Ectodermal cell (in vitro differentiated cells): ENCODE measurements around the gene MAN1A1.

ENCODE experiments used
- H3K27ac ChIP-seq: 2 replicates; pipeline ENCODE4 v1.7.0; 2013; ENCODE audit warnings: mild to moderate bottlenecking, low read depth, low read length; ENCODE audit not compliant: insufficient read depth, poor library complexity, severe bottlenecking
- H3K27me3 ChIP-seq: 2 replicates; pipeline ENCODE4 v1.7.0; 2013; ENCODE audit warnings: mild to moderate bottlenecking, low read length; ENCODE audit not compliant: insufficient read depth, control insufficient read depth, poor library complexity, severe bottlenecking
- H3K36me3 ChIP-seq: one replicate; pipeline ENCODE4 v1.7.0; 2013; ENCODE audit warnings: low read length; ENCODE audit not compliant: control insufficient read depth, insufficient read depth
- H3K4me1 ChIP-seq: one replicate; pipeline ENCODE4 v1.7.0; 2013; ENCODE audit warnings: low read length; ENCODE audit not compliant: control insufficient read depth, insufficient read depth
- H3K4me3 ChIP-seq: 2 replicates; pipeline ENCODE4 v1.7.0; 2013; ENCODE audit warnings: low read depth, low read length, control low read depth; ENCODE audit not compliant: insufficient read depth
- H3K9me3 ChIP-seq: 2 replicates; pipeline ENCODE4 v1.7.0; 2013; ENCODE audit warnings: mild to moderate bottlenecking, low read length, moderate library complexity; ENCODE audit not compliant: control insufficient read depth
- WGBS, 2 experiments: methylation state at CpG; one replicate each; pipeline ENCODE4 v1.1.7; 2013; ENCODE audit warnings: missing lambda C conversion rate in 2 of 2; 5-methylcytosine and 5-hydroxymethylcytosine counted together

MAN1A1 gene

GRCh38 chr6:119337762-119338161 lies 11.8 kb downstream of the MAN1A1 start:
- Histone ChIP-seq H3K9me3 (no peaks in the 10 kb centered on the region), H3K27ac (no peak overlapping the region), H3K27me3 (no peaks in the 10 kb centered on the region), H3K4me3 (no peak overlapping the region), H3K4me1 (peaks cover 2% of the 10 kb centered on the region), H3K36me3 (no peaks in the 10 kb centered on the region)
- WGBS, 2 experiments = 78% methylated on average over 1 of the region's 1 CpG; no CpG with 5 or more reads in 1 of the 2 experiments

GRCh38 chr6:119337252-119337651 lies 12.3 kb downstream of the MAN1A1 start:
- no peaks in the 10 kb centered on the region for H3K27me3 ChIP-seq
- H3K27ac ChIP-seq = no peak overlapping the region
- H3K4me1 ChIP-seq = peaks cover 2% of the 10 kb centered on the region
- no peak overlapping the region for H3K4me3 ChIP-seq
- H3K36me3 ChIP-seq = no peaks in the 10 kb centered on the region
- no peaks in the 10 kb centered on the region for H3K9me3 ChIP-seq
- 91 to 95% methylated on average over 5 of the region's 5 CpGs for WGBS, 2 experiments

- no peaks in the 10 kb centered on the region for H3K27me3 ChIP-seq
- WGBS, 2 experiments = 93 to 100% methylated on average over 1 of the region's 1 CpG
- H3K36me3 ChIP-seq = no peaks in the 10 kb centered on the region
- no peaks in the 10 kb centered on the region for H3K9me3 ChIP-seq
- H3K4me1 ChIP-seq = no peaks in the 10 kb centered on the region
- H3K27ac ChIP-seq = no peak overlapping the region
- no peak overlapping the region for H3K4me3 ChIP-seq
Measured at GRCh38 chr6:119334535-119335264, 14.9 kb downstream of the MAN1A1 start.

- Histone ChIP-seq H3K4me1 (no peaks in the 10 kb centered on the region), H3K36me3 (no peaks in the 10 kb centered on the region), H3K27ac (no peak overlapping the region), H3K4me3 (no peak overlapping the region), H3K27me3 (no peaks in the 10 kb centered on the region), H3K9me3 (no peaks in the 10 kb centered on the region)
- 81 to 88% methylated on average over 1 of the region's 3 CpGs for WGBS, 2 experiments
Measured at GRCh38 chr6:119333707-119334295, 15.8 kb downstream of the MAN1A1 start.

- no peak overlapping the region for H3K4me3 ChIP-seq
- no peak overlapping the region for H3K27ac ChIP-seq
- H3K27me3 ChIP-seq = no peaks in the 10 kb centered on the region
- no peaks in the 10 kb centered on the region for H3K4me1 ChIP-seq
- 90% methylated on average over 4 to 5 of the region's 5 CpGs for WGBS, 2 experiments
- H3K36me3 ChIP-seq = no peaks in the 10 kb centered on the region
- H3K9me3 ChIP-seq = no peaks in the 10 kb centered on the region
Measured at GRCh38 chr6:119333063-119333609, 16.4 kb downstream of the MAN1A1 start.

- WGBS, 2 experiments = 79 to 92% methylated on average over 2 of the region's 2 CpGs
Measured at GRCh38 chr6:119331663-119332286, 17.8 kb downstream of the MAN1A1 start.

GRCh38 chr6:119330520-119331113 lies 18.9 kb downstream of the MAN1A1 start:
- no peak overlapping the region for H3K27ac ChIP-seq
- WGBS, 2 experiments = 93 to 96% methylated on average over 4 of the region's 4 CpGs

More at GRCh38 chr6:119331663-119332286, 17.8 kb downstream of the MAN1A1 start:
- H3K4me3 ChIP-seq = no peak overlapping the region
- H3K27ac ChIP-seq = no peak overlapping the region
- H3K4me1 ChIP-seq = no peaks in the 10 kb centered on the region
- H3K27me3 ChIP-seq = no peaks in the 10 kb centered on the region
- no peaks in the 10 kb centered on the region for H3K36me3 ChIP-seq
- no peaks in the 10 kb centered on the region for H3K9me3 ChIP-seq

GRCh38 chr6:119329794-119330180 lies 19.8 kb downstream of the MAN1A1 start:
- no peak overlapping the region for H3K4me3 ChIP-seq
- no peaks in the 10 kb centered on the region for H3K36me3 ChIP-seq
- H3K27ac ChIP-seq = no peak overlapping the region
- no peaks in the 10 kb centered on the region for H3K4me1 ChIP-seq
- no peaks in the 10 kb centered on the region for H3K27me3 ChIP-seq
- no peaks in the 10 kb centered on the region for H3K9me3 ChIP-seq

More at GRCh38 chr6:119330520-119331113, 18.9 kb downstream of the MAN1A1 start:
- H3K4me1 ChIP-seq = no peaks in the 10 kb centered on the region
- H3K9me3 ChIP-seq = no peaks in the 10 kb centered on the region
- no peak overlapping the region for H3K4me3 ChIP-seq
- no peaks in the 10 kb centered on the region for H3K27me3 ChIP-seq
- no peaks in the 10 kb centered on the region for H3K36me3 ChIP-seq

GRCh38 chr6:119328892-119329793 lies 20.4 kb downstream of the MAN1A1 start:
- H3K4me1 ChIP-seq = no peaks in the 10 kb centered on the region

More at GRCh38 chr6:119328892-119329793, 20.4 kb downstream of the MAN1A1 start:
- no peaks in the 10 kb centered on the region for H3K9me3 ChIP-seq
- no peak overlapping the region for H3K27ac ChIP-seq
- no peaks in the 10 kb centered on the region for H3K36me3 ChIP-seq
- WGBS, 2 experiments = 66 to 69% methylated on average over 4 of the region's 4 CpGs
- H3K4me3 ChIP-seq = no peak overlapping the region
- H3K27me3 ChIP-seq = no peaks in the 10 kb centered on the region
